IPS-15b (cell line): ENCODE results near the gene CCDC27.

Experiments used
- H3K27me3 ChIP-seq: one replicate; pipeline ENCODE4 v1.6.1; 2013; ENCODE audit warnings: low read length; ENCODE audit not compliant: control insufficient read depth, insufficient read depth
- H3K36me3 ChIP-seq: one replicate; pipeline ENCODE4 v1.6.1; 2013; ENCODE audit warnings: low read length; ENCODE audit not compliant: control insufficient read depth, insufficient read depth
- H3K4me1 ChIP-seq: one replicate; pipeline ENCODE4 v1.6.1; 2013; ENCODE audit warnings: mild to moderate bottlenecking, low read length; ENCODE audit not compliant: control insufficient read depth, insufficient read depth
- H3K4me3 ChIP-seq: one replicate; pipeline ENCODE4 v1.5.1; 2013; ENCODE audit warnings: low read depth, low read length
- H3K9ac ChIP-seq: one replicate; pipeline ENCODE4 v1.6.1; 2013; ENCODE audit warnings: low read depth, mild to moderate bottlenecking, low read length
- H3K9me3 ChIP-seq: one replicate; pipeline ENCODE4 v1.6.1; 2013; ENCODE audit warnings: mild to moderate bottlenecking, low read length; ENCODE audit not compliant: control insufficient read depth, insufficient read depth

Gene CCDC27

GRCh38 chr1:3752400-3752945 is at the start of gene CCDC27:
CCDC27 (plus strand) TSS chr1:3752450; CDS start chr1:3752482, 32 bp downstream.
- no peaks in the 10 kb centered on the region for H3K27me3 ChIP-seq
- no peaks in the 10 kb centered on the region for H3K9me3 ChIP-seq
- no peaks in the 10 kb centered on the region for H3K36me3 ChIP-seq
- no peak within 1 kb of the TSS for H3K9ac ChIP-seq
- no peak within 1 kb of the TSS for H3K4me3 ChIP-seq
- H3K4me1 ChIP-seq: no peaks in the 10 kb centered on the region

GRCh38 chr1:3702528-3702927 is 49.7 kb upstream of the CCDC27 start:
- Histone ChIP-seq H3K27me3 (no peaks in the 10 kb centered on the region), H3K9ac (no peak overlapping the region), H3K4me3 (no peak overlapping the region), H3K9me3 (no peaks in the 10 kb centered on the region), H3K4me1 (no peaks in the 10 kb centered on the region), H3K36me3 (no peaks in the 10 kb centered on the region)

GRCh38 chr1:3702990-3703728 is 49.1 kb upstream of the CCDC27 start:
- H3K4me3 ChIP-seq: no peak overlapping the region
- no peaks in the 10 kb centered on the region for H3K4me1 ChIP-seq
- no peaks in the 10 kb centered on the region for H3K27me3 ChIP-seq
- H3K9me3 ChIP-seq: no peaks in the 10 kb centered on the region
- no peak overlapping the region for H3K9ac ChIP-seq
- H3K36me3 ChIP-seq: no peaks in the 10 kb centered on the region

- Histone ChIP-seq H3K36me3 (no peaks in the 10 kb centered on the region), H3K27me3 (no peaks in the 10 kb centered on the region), H3K9ac (no peak overlapping the region), H3K4me1 (no peaks in the 10 kb centered on the region), H3K4me3 (no peak overlapping the region), H3K9me3 (no peaks in the 10 kb centered on the region)
Observed at GRCh38 chr1:3703786-3704371, 48.4 kb upstream of the CCDC27 start.

- H3K27me3 ChIP-seq: no peaks in the 10 kb centered on the region
- H3K9me3 ChIP-seq: no peaks in the 10 kb centered on the region
- no peak overlapping the region for H3K4me3 ChIP-seq
- no peaks in the 10 kb centered on the region for H3K4me1 ChIP-seq
- peaks cover 2% of the 10 kb centered on the region for H3K36me3 ChIP-seq
- no peak overlapping the region for H3K9ac ChIP-seq
Observed at GRCh38 chr1:3705341-3705950, 46.8 kb upstream of the CCDC27 start.

GRCh38 chr1:3706651-3707297 is 45.5 kb upstream of the CCDC27 start:
- Histone ChIP-seq H3K27me3 (no peaks in the 10 kb centered on the region), H3K9ac (no peak overlapping the region), H3K9me3 (no peaks in the 10 kb centered on the region), H3K4me3 (no peak overlapping the region), H3K4me1 (no peaks in the 10 kb centered on the region), H3K36me3 (peaks cover 2% of the 10 kb centered on the region)

- Histone ChIP-seq H3K4me3 (no peak overlapping the region), H3K27me3 (no peaks in the 10 kb centered on the region), H3K9me3 (no peaks in the 10 kb centered on the region), H3K4me1 (no peaks in the 10 kb centered on the region), H3K36me3 (peaks cover 2% of the 10 kb centered on the region), H3K9ac (no peak overlapping the region)
Observed at GRCh38 chr1:3707298-3707938, 44.8 kb upstream of the CCDC27 start.

- Histone ChIP-seq H3K4me1 (no peaks in the 10 kb centered on the region), H3K36me3 (peaks cover 2% of the 10 kb centered on the region), H3K9ac (no peak overlapping the region), H3K4me3 (no peak overlapping the region), H3K27me3 (no peaks in the 10 kb centered on the region), H3K9me3 (no peaks in the 10 kb centered on the region)
Observed at GRCh38 chr1:3707939-3708328, 44.3 kb upstream of the CCDC27 start.

GRCh38 chr1:3708791-3709190 is 43.5 kb upstream of the CCDC27 start:
- Histone ChIP-seq H3K36me3 (peaks cover 2% of the 10 kb centered on the region), H3K27me3 (no peaks in the 10 kb centered on the region), H3K4me3 (no peak overlapping the region)

GRCh38 chr1:3710251-3710650 is 42.0 kb upstream of the CCDC27 start:
- H3K4me3 ChIP-seq: no peak overlapping the region
- no peaks in the 10 kb centered on the region for H3K27me3 ChIP-seq
- no peaks in the 10 kb centered on the region for H3K4me1 ChIP-seq
- H3K9ac ChIP-seq: no peak overlapping the region
- peaks cover 2% of the 10 kb centered on the region for H3K36me3 ChIP-seq
- H3K9me3 ChIP-seq: no peaks in the 10 kb centered on the region

More at GRCh38 chr1:3708791-3709190, 43.5 kb upstream of the CCDC27 start:
- Histone ChIP-seq H3K9ac (no peak overlapping the region), H3K9me3 (no peaks in the 10 kb centered on the region), H3K4me1 (no peaks in the 10 kb centered on the region)

GRCh38 chr1:3711381-3711779 is 40.9 kb upstream of the CCDC27 start:
- no peaks in the 10 kb centered on the region for H3K27me3 ChIP-seq
- H3K4me1 ChIP-seq: no peaks in the 10 kb centered on the region
- H3K36me3 ChIP-seq: peaks cover 2% of the 10 kb centered on the region
- H3K4me3 ChIP-seq: no peak overlapping the region
- no peak overlapping the region for H3K9ac ChIP-seq
- no peaks in the 10 kb centered on the region for H3K9me3 ChIP-seq
